Uterine smooth muscle cell (primary cell): ENCODE results near the gene AADACL3. TPM values are rescaled to one million over a fixed set of nuclear protein-coding genes. Genes with fewer than 3 reads are reported as not detected.

Source experiments
- total RNA-seq: library from RNA; depleted of rRNA; stranded (reverse); fragments of >200 nt; gene quantifications from 2 replicates; pipeline ENCODE4 v1.2.3, GENCODE V29; 2014

Gene AADACL3
- total RNA-seq = not detected in 2 replicates

DNA sequence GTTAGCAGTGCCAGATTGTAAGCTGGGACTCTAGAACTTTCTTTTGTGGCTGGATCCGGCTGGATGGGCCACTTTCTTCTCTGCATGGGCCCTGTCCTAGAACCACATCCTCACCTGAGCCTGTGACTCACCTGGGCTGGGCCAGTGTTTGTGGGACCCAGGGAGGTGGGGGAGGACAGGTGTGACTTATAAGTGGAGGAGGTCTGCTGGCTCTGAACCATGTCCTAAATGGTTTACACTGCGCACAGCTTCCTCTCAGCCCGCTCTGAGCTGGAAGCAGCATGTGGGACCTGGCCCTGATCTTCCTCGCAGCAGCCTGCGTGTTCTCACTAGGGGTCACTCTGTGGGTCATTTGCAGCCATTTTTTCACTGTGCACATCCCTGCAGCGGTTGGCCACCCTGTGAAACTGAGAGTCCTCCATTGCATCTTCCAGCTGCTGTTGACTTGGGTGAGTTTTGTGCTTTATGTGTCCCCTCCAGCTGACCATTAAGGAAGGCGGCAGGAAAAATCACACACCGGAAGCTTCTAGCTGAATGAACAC lies at the start of gene AADACL3:
TSS of gene AADACL3 (plus strand) at position 215 of the 542 bp plus-strand sequence. CDS start at position 282, 67 bp downstream.

DNA sequence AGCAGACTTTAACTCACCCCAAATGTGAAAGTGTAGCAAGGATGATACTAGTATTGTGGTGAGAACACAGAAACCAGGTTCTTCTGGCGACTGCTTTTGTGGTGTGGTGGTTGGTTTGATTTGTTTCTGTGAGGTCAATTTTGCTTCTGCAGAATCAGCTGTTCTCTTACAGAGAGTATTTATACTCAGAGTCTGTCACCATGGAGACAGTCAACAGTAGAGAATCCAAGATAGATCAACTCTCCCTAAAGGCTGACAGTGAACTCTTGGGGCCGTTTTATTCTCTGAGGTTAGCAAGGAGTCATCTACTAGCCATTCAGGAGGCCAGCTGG lies 30.0 kb downstream of the AADACL3 start, which contains the start of gene CFAP107:
TSS of gene CFAP107 (plus strand) at position 209 of the 332 bp plus-strand sequence. CDS start 231 bp downstream, outside the sequence.

DNA sequence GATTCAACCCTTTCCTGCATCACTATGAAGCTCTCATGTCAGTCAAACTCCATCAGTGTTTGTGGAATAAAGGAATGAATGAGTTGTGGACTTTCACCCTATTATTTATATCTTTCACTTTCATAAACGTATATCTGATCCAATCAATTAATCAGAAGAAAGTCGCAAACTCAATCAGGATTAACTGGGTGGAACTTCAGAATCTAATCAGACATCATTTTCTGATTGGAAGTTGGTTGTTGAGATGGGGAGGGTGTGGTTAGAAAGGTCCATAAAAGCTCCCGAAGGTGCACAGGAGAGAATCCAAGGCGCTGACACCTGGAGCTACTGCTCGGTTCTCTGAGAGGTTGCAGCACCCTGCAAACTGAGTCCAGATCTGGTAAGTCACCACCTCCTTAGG lies 57.5 kb downstream of the AADACL3 start, which contains the start of gene PRAMEF12:
TSS of gene PRAMEF12 (plus strand) at position 301 of the 400 bp plus-strand sequence. CDS start 1,130 bp downstream, outside the sequence.

Other genes starting within 250 kb of the AADACL3 start
- 94.1 and 147 TPM in 2 replicates for gene DHRS3, start 97.9 kb upstream of the AADACL3 start, total RNA-seq
- gene AADACL4, start 72.0 kb upstream of the AADACL3 start, total RNA-seq = under 0.01 TPM in 1 of 2 replicates, not detected in the other
- 0.12 TPM in 1 of 2 replicates, not detected in the other for gene CFAP107, start 30.1 kb downstream of the AADACL3 start, total RNA-seq
- gene PRAMEF12, start 57.6 kb downstream of the AADACL3 start, total RNA-seq = not detected in 2 replicates
- not detected in 2 replicates for gene PRAMEF1, start 75.3 kb downstream of the AADACL3 start, total RNA-seq
- gene PRAMEF11, start 115.3 kb downstream of the AADACL3 start, total RNA-seq = not detected in 2 replicates
- not detected in 2 replicates for gene HNRNPCL1, start 132.6 kb downstream of the AADACL3 start, total RNA-seq
- not detected in 2 replicates for gene PRAMEF2, start 141.0 kb downstream of the AADACL3 start, total RNA-seq
- gene PRAMEF4, start 170.1 kb downstream of the AADACL3 start, total RNA-seq = not detected in 2 replicates
- gene PRAMEF10, start 182.2 kb downstream of the AADACL3 start, total RNA-seq = not detected in 2 replicates
- not detected in 2 replicates for gene PRAMEF7, start 200.5 kb downstream of the AADACL3 start, total RNA-seq
- gene PRAMEF6, start 231.5 kb downstream of the AADACL3 start, total RNA-seq = not detected in 2 replicates